Hematopoietic multipotent progenitor cell treated with erythropoietin and hydrocortisone succinate and interleukin-3 and kit ligand, for 8 days (in vitro differentiated cells): ENCODE data around the gene SLC39A11.
"Not testable (repeated sequence)": the region's sequence is repeated elsewhere in the genome, so short reads cannot be mapped to it uniquely, and the experiment has no call there.

Source experiments
- DNase-seq: peaks from one replicate; pipeline ENCODE4 v3.0.0-alpha.2; 2015

Gene SLC39A11

DNA sequence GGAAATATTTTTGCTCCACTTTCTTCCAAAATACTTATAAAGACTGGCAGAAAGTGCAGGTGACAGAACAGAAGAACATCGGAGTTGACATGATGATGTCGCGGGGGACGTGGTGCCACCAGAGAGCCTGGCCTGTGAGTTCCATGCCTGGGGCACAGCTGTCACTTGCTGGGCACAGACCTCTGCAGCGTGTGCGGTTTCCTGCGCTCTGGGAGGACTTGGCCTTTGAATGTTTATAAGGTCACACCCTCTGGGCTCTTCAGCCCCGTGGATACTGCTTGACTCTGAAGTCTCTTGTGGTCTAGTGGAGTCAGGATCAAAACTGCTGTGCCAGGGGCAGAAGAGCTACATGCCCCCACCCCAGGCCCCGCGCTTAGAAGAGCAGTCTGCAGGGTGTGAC is 357.9 kb downstream of the SLC39A11 start:
- DNase-seq = no peak

DNA sequence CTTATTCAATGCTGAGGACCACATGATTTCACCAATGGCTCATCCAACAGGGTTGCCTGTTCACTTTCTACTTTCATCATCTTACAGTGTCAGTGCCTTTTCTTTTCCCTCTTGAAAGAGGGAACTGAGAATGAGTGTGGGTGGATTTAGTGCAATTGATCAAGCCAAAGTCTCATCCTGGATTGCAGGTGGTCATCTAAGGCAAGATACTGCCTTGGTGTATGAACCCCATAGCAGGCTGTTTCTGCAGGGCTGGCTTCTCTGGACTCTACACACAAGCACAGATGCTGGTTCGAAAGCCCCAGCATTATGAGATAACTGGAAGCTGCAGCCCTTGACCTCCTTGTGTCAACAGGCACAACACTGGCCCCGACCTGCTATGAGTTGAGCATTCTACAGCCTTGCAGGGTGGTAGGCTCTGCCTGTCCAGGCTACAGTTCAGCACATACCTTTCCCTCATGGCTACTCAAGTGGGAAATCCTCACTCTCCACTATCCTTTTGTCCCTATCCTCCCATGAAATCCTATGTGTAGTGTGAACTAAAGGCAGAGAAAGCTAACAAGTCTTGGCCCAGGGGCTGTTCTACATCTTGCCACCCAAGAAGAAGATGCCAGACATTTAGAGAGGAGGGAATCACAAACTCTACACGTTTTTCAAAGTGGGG is 358.7 kb downstream of the SLC39A11 start:
- DNase-seq = no peak

GRCh38 chr17:72732893-72733618 is 359.4 kb downstream of the SLC39A11 start:
- no peak for DNase-seq

- DNase-seq = peak; percentile 38
Observed at GRCh38 chr17:72730077-72730476, 362.4 kb downstream of the SLC39A11 start.

DNA sequence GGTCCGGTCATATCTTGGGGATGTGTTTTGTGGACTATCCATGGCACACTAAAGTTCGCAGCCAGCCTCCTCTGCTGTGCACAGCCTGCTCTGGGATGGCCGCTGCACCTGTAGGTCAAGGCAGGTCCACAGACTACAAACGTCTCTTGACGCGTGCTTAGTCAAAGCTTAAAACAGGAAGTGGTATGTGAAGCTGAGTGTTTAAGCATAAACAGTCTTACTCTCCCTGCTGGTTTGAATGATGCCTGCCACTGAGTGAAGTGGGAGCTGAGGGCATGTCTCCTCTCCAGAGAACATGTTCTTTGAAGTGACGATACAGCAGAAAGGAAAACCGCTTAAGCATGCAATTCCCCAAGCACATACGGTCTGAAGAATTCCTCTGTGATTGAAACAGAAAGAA is 365.6 kb downstream of the SLC39A11 start:
- DNase-seq = no peak

DNA sequence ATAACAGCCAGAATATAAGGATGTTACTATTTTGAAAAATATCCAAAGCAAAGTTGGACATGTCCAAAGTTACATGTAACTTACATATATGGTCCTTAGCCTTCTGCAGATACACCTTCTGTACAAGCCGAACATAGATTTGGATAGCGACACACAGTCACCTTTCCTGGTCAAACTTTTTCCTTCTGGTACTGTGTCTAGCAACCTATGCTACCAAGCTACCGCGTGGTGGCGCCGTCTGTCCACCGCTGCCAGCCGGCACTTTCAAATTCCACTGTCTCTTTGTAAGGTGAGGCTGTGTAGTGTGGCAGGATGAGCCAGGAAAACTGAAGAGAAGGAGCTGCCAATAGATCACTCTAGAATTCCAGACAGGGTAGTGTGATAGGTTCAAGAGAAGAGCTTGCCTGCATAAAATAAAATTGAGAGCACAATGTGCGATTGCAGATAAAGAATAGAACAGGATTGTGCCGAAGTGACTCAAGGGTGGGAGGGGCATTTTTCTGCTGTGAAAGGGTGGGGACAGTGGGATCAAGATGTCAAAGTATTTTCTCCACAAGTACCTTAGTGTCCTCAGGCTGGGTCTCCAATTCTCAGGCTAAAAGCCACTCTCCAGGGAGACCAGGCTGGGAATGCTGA is 366.9 kb downstream of the SLC39A11 start:
- peak; percentile 68 for DNase-seq

- DNase-seq = no peak
Observed at GRCh38 chr17:72724267-72724666, 368.2 kb downstream of the SLC39A11 start.

DNA sequence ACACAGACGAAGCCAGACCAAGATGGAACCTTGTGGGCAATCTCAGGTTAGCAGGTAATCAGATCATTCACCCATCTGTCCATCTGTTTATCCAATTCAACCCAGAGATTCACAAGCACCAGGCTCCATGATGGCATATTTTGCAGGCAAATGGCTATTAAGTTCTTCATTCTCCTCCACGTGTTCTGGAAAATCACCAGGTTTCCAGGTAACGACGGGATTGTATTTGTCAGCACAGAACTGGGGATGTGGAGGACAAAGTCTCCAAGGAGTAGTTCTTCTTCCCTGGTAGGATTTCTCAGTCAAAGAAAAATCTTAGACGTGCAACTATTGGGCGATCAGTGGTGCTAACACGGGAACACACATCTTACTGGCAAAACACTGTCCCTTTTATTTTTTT is 368.8 kb downstream of the SLC39A11 start:
- DNase-seq = no peak

GRCh38 chr17:72720494-72720825 is 372.0 kb downstream of the SLC39A11 start:
- no peak for DNase-seq

DNA sequence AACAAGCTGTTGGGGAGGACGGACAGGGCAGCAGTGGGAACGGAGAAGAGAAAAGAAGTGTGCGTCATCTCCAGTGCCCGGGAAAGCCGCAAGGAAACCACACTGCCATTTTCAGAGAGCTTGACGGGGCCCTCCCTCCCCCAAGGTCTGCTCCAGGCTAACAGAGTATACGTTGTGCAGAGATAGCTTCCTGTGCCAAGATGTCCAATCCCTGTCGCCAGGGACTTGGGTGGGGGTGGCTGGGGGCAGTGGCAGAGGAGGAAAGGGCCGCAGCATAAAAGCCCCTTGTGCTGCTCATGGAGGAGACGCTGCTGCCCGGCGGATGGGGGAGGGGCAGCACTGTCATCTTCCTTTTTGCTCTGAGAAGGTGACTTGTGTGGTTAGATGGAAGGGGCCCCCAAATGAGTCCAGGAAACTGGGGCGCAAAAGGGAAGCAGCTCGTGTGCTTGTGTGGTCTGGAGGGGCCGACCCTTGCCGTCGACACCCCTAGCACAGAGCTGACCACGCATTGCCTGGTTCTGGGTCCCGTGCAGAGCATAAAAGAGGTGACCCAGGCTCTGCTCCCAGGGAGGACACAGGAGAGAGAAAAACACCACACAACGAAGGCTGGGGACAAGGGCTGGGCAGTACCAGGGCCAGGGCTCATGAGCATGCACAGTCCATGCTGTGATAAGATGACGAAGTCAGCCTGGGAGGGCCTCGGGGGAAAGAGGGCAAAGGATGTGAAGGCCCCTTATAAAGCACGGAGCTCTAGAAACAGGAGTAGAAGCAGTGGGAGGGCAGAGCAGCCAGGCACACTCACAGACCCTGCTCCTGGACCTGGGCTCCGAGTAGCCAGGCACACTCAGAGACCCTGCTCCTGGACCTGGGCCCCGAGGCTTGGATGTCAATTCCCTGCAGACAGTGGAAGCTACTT is 372.7 kb downstream of the SLC39A11 start:
- DNase-seq = peak; percentile 26

DNA sequence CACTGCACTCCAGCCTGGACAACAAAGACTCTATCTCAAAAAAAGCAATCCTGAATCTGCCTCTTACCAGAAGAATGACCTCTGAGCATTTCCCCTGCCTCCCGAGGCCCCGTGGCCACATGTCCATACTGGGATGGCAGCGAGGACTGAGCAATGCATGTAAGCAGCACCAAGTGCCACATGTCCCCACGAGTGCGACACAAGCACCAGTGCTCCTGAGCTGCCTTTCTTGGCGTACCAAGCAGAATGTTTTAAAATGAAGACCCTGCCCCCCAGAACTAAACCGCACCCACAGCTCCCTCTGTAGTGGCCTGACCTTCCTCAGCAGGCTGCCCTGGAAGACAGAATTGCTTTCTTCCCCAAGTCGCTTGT is 373.3 kb downstream of the SLC39A11 start:
- no peak for DNase-seq

DNA sequence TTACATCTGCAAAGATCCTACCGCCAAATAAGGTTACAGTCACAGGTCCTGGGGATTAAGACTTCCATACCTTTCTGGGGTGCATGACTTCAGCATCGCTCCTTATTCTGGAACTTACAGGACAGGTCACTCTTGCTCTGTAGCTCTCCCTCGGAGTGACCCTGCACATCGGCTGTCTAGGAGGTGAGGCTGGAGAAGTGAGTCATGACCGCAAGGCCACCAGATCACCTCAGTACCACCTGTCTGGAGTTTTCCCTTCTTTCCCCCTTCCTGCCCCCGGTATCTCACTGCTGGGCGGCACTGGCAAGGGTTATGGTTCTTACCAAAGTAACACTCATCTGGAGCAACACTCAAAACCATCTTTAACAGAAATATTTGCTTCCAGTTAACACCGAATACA is 374.8 kb downstream of the SLC39A11 start:
- no peak for DNase-seq

DNA sequence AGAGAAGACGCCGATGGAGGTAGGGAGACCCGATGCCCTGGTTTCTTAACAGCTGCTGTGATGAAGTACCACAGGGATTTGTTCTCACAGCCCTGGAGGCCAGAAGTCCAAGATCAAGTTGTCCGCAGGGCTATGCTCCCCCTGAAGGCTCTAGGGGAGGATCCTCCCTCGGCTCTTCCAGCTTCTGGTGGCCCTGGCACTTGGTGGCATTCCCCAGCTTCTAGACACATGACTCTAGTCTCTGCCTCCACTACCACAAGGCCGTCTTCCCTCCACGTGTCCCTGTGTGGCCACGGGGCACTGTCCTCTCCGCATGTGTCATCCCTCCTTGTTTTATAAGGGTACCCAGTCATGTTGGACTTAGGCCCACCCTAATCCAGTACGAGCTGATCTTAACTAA is 375.2 kb downstream of the SLC39A11 start:
- no peak for DNase-seq

- DNase-seq = no peak
Observed at GRCh38 chr17:72715906-72716572, 376.4 kb downstream of the SLC39A11 start.

DNA sequence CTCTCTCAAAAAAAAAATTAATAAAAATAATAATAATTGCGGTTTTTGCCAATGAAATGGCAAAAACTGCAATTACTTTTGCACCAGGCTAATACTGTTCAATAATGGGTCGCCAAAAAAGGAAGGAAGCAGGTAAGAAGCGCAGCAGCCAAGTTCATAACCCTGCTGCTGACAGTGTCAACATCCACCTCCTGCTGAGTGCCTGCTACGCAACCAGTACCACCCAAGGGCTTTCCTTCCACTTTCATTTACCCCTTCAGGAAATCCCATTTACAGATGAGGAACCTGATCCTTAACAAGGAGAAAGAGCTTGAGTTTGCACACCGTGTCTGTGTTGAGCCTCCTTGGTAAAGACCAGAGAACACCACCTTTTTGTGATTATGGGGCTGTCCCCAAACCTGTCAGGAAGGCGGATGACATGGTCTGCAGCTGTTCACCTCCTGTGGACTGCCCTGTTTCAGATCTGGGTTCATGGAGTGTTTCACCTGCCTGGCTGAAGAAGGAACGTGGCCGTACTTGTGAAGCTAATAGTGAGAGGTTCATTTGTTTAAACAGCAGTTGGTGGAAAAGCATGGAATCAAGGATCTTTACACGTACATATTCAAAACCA is 378.0 kb downstream of the SLC39A11 start:
- DNase-seq = no peak

DNA sequence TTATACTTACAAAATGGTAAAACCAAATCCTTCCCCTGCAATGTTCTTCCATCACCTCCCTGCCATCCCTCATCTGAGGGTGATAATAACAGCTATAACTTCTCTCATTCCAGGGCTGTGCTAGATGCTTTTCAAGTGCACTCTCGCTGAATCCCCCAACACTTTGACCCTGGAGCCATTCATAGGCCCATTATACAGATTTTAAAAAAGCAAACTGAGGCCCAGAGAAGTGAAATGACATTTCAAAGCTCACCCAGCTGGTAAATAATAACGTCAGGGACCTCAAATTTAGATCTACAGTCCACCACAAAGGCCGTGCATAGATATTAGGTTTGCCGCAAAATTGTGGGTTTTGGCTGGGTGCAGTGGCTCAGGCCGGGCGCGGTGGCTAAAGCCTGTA is 378.8 kb downstream of the SLC39A11 start:
- DNase-seq = no peak

DNA sequence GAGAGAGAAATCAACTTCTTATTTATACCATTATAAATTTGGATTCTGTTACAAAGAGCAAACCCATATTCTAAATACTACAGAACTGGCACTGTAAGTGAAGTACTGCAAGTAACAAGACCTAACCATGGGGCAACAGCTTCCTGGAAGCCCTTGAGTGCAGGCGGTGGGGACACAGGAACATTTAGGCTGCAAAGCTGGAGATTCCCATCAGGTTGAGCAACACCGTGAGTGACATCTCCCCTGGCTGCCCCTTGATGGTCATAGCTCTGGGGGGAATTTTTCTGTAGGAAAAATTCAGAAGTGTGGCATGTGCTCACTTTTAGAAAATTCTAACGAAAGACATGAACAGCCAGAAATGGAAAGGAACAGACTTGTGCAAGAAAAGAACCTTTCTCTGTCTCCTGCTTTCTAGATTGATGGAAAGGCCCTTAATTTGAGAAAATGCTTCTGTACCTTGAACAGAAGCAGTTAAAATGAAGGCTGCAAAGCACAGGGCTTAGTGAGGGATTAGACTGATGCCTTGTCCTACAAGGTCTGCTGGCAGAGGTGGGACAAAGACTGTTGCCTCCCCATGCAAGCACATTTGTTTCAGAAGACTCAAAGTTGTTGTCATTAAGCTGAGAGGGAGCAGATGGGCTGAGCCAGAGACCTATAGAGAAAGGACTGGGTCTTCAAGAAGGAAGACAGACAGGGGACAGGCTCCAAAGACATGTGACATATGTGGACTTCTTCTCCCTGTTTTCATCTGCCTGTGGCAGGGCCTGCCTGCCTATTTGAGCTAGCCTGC is 380.8 kb downstream of the SLC39A11 start:
- DNase-seq = no peak

DNA sequence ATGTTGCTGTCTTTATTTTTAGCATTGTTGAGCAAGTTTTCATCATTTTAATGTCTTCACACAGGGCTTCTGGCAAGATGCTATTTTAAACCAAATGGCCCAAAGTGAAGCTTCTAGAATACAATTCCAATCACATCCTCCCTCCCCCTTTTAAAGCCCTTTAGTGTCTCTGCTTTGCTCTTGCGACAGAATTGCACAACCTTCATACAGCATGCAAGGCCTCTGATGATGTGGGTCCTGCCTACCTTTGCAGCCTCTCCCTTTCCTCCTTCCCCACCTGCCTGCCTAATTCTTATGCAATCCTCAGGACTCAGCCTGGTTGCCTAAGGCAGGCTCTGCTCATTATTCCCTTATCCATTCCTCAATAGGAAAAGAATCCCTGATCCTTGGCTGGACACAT is 381.7 kb downstream of the SLC39A11 start:
- no peak for DNase-seq

GRCh38 chr17:72710202-72710601 is 382.3 kb downstream of the SLC39A11 start:
- DNase-seq = no peak

GRCh38 chr17:72708682-72709081 is 383.8 kb downstream of the SLC39A11 start:
- DNase-seq = not testable (repeated sequence)

- DNase-seq = no peak
Observed at GRCh38 chr17:72707881-72708280, 384.6 kb downstream of the SLC39A11 start.
